NOMO-1 (cell line): ENCODE results near the gene GEN1.

Experiments
- DNase-seq, 2 experiments: peaks; one replicate each; lab custom pipeline; 2025; ENCODE audit not compliant: unreplicated experiment in 2 of 2; lab: John Stamatoyannopoulos, UW

Gene GEN1

GRCh38 chr2:17752246-17752645 lies 1.7 kb upstream of the GEN1 start:
- DNase-seq: peak in 1 of 2 experiments; percentile 42

- DNase-seq: peak; percentile 42 to 54
Measured at GRCh38 chr2:17752892-17753802, 791 bp upstream of the GEN1 start.

DNA sequence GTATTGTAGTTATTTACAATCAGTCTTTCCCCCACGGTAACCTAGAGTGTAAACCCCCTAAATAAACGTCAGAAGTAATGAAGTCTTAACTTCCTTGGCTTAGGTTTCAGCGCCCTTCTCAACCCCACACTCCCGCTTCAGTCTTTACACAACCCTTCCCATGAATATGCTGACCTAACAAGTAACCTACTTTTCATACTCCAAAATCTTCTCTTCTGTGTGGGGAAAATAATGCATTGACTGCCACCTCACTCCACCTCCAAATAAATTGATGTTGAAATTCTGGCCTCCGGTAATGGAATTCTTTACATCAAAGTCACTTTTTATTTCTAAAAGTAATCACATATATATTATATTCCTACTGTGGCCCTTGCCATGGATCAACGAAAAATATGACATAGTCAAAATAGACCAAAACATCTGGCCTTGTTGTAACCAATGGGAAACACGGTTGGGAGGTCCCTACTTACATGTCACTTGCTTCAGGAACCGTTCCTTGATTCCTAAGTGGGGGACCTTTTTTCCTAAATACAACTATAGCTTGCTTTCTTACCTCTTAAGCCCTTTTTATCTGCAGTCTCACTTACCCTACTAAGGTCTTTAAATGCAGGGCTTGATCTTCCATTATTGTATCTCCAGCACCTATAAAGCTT lies 961 bp downstream of the GEN1 start:
- DNase-seq: peak in 1 of 2 experiments; percentile 8

DNA sequence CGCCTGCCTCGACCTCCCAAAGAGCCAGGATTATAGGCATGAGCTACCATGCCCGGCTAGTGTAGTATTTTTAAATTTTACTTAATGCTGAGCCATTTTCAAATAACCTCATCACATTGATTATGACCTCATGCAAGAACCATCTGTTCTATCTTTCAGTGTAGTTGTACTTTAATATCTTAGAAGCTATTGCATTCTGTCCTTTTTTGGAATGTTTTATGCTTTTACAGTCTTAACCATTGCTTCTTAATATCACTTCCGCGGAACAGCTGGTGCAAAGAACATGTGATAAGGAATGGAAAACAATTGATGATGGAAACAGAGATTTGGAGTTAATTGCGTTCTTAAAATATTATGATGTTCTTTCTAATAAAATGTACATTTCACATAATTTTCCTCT lies 2.7 kb downstream of the GEN1 start:
- DNase-seq: no peak

DNA sequence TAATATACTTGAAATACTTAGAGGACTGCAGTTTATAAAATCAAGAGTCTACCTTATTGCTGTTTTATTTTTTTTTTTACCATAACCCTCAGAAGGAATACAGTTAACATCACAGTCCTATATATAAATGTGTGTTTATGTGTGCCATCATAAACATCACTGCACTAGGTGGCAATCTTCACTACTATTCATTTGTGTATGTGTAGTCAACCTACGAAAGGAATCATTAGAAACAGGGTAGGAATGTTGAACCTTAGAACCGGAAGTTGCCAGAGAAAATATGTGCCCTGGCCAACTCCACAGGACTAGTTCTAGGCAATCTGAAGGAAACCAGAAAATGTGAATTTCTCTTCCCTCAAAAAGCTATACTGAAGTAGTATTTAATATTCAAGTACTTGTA lies 3.4 kb downstream of the GEN1 start:
- DNase-seq: no peak

GRCh38 chr2:17758118-17758517 lies 4.2 kb downstream of the GEN1 start:
- DNase-seq: no peak

- peak; percentile 28 to 65 for DNase-seq
Measured at GRCh38 chr2:17759805-17760204, 5.9 kb downstream of the GEN1 start.

DNA sequence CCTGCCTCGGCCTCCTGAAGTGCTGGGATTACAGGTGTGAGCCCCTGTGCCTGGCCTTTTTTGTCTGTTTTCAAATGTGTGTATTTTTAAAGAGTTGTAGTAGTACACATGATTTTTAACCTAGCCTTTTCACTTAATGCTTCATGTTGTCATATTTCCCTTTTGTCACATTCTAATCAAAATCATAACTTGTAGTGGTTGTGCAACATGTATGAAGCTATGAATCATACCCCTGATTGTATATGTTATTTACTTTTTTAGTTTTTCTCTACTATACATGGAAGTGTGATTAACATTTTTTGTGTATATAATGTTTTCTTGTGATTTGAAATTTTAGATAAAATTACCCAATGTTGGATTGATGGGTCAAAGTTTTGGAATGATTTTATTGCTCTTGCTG lies 8.5 kb downstream of the GEN1 start:
- DNase-seq: peak in 1 of 2 experiments; percentile 13

DNA sequence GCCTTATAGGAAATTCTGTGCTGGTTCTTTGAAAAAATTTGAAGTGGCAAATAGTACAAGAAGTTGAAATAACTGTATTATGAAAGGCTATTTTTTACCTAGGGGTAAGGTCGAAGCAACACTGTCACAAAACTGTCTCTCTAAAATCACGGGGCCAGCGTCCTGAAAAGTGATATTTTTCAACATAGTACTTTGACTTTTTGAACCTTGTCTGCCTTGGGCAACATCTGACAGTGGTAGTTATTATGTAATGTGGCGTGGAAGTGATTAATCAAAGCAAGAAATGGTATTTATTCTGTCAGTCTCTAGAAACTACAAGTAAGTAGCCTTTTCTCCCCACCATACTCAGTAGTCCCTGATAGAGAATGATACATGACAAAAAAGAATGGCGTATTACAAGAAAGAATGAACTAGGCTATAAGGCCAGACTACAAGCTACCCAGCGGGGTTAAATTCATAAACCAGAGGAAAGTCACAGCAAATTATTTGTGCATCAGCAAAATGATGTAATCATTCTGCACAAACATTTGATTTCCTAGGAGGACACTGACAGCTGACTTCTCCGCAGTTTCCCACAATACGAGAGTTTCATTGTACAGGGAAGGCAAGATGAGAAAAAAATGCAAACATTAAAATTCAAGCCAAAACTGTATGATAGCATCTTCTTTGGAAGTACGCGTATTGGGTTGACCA lies 9.8 kb downstream of the GEN1 start:
- peak in 1 of 2 experiments; percentile 55 for DNase-seq

DNA sequence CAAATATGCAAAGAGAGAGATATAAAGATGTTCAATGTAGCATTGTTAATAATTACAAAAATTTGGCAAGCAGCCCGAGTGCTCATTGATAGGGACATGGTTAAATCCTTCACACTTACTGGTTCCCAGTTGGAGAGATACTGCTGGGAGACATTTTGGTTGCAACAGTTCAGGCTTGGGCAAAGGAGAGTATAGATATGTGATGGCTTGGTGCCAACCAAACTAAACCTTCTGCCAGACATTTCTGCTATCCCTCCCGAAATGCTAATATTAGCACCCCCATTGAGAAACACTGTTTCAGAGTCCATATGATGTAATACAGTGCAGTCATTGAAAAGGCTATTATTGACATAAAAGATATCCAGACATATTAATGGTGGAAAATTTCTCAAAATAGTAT lies 11.5 kb downstream of the GEN1 start:
- DNase-seq: no peak

DNA sequence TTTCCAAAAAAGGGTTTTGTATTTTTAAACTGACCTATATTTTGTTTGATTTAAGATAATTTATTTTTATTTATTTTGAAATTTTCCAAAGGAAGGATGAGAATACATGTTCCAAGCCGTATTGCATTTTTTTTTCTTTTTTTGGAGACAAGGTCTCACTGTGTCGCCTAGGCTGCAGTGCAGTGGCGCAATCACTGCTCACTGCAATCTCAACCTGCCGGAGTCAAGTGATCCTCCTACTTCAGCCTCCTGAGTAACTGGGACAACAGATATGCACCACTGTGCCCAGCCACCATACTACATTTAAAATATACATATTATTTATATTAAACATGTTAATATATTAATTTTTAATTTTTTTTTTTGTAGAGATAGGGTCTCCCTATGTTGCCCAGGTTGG lies 15.0 kb downstream of the GEN1 start:
- DNase-seq: no peak

DNA sequence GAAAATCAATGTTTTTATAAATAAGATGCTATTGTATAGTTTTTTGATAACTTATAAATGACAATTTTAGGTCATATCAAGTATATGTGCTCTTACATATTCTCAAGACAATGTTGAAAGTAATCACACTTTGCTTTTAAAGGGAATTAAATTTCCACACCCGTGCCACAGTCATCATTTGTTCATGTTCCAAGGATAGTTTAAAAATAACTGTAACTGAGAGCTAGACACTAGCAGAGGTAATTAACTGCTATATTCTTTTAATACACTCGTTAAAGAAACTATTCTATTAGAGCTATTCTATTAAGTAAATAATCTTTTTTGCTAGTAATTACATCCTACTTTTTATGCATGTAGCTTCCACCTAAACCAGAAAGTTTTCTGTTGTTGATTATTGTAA lies 18.0 kb downstream of the GEN1 start:
- DNase-seq: no peak

DNA sequence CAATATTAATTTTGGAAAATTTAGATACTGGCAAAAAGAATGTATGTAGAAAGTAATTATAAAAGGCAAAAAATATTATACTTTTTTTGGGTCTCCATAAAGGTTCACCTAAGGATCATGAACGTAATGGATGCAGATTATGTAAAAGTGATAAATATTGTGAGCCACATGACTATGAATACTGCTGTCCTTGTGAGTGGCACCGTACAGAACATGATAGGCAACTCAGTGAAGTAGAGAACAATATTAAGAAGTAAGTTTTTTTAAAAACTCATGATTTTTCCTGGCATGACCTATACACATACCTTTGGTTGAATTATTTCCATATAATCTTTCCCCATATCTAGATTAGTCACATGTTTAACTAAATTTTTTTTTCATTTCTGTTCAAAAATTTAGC lies 18.6 kb downstream of the GEN1 start:
- no peak for DNase-seq

- DNase-seq: no peak
Measured at GRCh38 chr2:17780546-17780945, 26.6 kb downstream of the GEN1 start.

DNA sequence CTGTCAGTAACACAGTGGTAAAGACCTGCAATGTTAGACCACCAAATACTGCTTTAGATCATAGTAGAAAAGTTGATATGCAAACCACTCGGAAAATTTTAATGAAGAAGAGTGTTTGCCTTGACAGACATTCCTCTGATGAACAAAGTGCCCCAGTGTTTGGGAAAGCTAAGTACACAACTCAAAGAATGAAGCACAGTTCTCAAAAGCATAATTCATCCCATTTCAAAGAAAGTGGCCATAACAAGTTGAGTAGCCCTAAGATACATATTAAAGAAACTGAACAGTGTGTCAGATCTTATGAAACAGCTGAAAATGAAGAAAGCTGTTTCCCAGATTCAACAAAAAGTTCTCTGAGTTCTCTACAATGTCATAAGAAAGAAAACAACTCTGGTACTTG lies 27.5 kb downstream of the GEN1 start:
- no peak for DNase-seq

DNA sequence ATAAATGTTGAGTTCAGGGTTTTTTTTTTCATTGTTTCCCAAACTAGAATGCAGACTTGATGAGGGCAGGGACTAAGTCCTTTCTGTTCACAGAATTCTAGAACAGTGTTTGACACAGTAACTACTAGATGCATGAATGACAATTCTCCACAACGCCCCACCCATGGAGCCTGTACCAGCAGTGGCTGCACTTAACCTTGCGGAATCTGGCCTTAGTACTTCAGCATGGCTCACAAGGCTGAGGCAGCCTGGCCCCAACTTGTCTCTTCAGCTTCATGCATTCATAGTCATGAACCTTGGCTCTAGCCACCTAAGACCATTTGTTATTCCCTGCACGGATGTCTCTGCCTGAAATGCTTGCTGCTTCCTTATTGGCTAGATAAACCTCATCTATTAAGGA lies 32.8 kb downstream of the GEN1 start:
- no peak for DNase-seq

- DNase-seq: no peak
Measured at GRCh38 chr2:17788773-17789172, 34.8 kb downstream of the GEN1 start.

DNA sequence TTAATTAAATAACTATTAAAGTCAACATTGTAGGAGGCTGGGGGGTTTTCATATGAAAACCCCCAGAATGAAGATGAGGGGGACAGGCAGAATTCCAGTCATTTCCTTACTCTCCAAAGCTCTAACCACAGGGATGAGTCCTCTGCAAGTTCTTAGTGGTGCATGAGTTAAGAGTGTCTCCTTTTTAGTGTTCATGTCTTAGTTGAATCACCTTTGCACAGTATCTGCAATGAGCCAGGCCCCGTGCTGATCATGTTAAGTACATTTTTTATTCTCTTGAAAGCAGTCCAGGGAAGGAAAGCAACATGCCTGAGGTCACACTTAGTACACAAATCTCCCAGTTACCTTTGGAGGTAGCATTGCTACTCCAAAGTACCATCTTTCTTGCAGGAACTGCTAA lies 36.6 kb downstream of the GEN1 start:
- DNase-seq: no peak

DNA sequence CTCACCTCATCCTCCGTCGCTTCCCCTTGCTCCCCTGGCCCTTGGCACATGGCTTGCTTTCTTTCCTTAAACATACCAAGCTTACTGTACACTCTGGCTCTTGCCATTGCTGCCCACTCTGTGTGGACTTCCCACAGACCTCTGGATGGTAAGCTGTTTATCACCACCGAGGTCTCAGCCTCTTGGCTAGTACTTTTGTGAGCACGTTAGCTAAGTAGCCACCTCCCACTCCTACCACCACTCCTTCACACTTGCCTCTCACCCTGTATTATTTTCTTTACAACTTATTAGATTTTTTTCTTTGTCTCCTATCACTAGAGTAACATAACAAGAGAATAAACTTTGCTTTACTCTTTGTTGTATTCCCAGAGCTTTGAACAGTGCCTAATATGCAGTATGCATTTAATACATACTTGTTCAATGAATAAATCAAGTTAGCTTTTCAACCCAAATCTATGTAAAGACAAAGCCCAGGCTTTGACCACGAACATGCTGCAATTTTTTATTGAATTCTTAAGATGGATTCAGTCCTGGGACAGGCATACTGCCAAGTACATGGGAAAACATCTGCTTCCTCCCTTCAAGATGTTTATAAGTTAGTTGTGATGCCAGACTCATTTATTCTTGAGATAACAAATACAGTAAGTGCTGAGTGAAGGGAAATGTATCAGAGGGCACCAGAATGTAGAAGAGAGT lies 37.3 kb downstream of the GEN1 start:
- DNase-seq: no peak

DNA sequence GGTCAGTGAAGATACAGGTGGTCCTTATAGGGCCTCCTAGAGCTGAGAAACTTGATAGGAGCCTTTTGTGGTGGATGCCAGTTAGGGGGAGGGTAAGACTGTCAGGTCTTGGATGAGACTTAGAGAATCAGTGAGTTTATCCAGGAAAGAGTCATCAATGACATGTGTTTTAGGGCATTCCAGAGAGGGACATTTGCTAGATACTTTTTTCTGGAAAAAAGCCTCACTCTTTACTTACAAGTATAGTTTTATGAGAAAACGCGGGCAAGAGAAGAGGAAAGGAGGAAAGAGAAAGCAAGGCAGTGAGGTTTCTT lies 37.8 kb downstream of the GEN1 start:
- no peak for DNase-seq

DNA sequence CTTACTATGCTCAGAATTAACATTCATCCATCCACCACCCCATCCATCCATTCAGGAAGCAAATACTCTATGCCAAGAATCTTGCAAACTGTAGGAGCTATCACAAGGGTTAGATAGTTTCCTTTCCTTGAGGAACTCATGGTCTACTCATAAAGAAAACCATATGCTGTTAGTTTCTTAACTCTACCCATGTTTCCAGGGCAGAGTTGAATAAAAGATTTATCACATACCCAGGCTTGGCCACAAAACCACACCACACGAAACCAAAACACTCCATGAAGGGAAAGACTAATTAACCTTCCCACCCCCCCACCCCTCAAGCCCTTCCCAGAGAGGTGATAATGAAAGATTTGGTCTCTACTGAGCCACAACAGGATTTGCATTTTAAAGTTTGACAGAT lies 38.6 kb downstream of the GEN1 start:
- no peak for DNase-seq
